CD4-positive, alpha-beta T cell (primary cell): Measurements from ENCODE around the gene HAPLN2. TPM values are rescaled to one million over a fixed set of nuclear protein-coding genes. Genes with fewer than 3 reads are reported as not detected.

Experiments used
- ATAC-seq: fragments of 200-7000 bp; cut with Tn5 transposase; one replicate; pipeline ENCODE4 v1.10.0; 2022; ENCODE audit warnings: mild to moderate bottlenecking; ENCODE audit not compliant: poor library complexity
- CTCF ChIA-PET: fragments of 350-600 bp; sonication (Branson Sonifier 250); formaldehyde crosslinking; loops from one replicate; lab custom pipeline; 2021; ENCODE audit warnings: antibody characterized with exemption, inconsistent platforms; lab: Charles Lee
- POLR2A ChIA-PET: fragments of 350-600 bp; sonication (Branson Sonifier 250); formaldehyde crosslinking; loops from one replicate; lab custom pipeline; 2021; ENCODE audit warnings: antibody characterized with exemption, inconsistent platforms; lab: Charles Lee
- DNase-seq, 14 experiments: peaks; one replicate each; pipeline ENCODE4 v3.0.0-alpha.2; 2013 to 2020; ENCODE audit warnings: mixed read lengths in 2 of 14
- H3K27ac ChIP-seq, 2 donors: one replicate each; pipeline versions ENCODE4 v1.5.1 to v1.7.0; 2013; ENCODE audit warnings: low read length in 2 of 2, low read depth in 1 of 2, mild to moderate bottlenecking in 1 of 2
- H3K27me3 ChIP-seq, 2 experiments: 1 replicate in 1 of 2; 2 replicates in 1 of 2; pipeline versions ENCODE4 v1.6.1 to v1.7.0; 2013; ENCODE audit warnings: low read length in 2 of 2, control low read depth in 1 of 2, mild to moderate bottlenecking in 1 of 2, moderate library complexity in 1 of 2; ENCODE audit not compliant: insufficient read depth in 2 of 2, control insufficient read depth in 1 of 2
- H3K36me3 ChIP-seq: one replicate; pipeline ENCODE4 v1.6.1; 2013; ENCODE audit warnings: low read length, control low read depth; ENCODE audit not compliant: insufficient read depth
- H3K4me1 ChIP-seq: one replicate; pipeline ENCODE4 v1.6.1; 2013; ENCODE audit warnings: low read length, control low read depth; ENCODE audit not compliant: insufficient read depth
- H3K4me3 ChIP-seq: one replicate; pipeline ENCODE4 v1.5.1; 2013; ENCODE audit warnings: mild to moderate bottlenecking, low read length, moderate library complexity
- H3K9me3 ChIP-seq, 2 experiments: 1 replicate in 1 of 2; 2 replicates in 1 of 2; pipeline versions ENCODE4 v1.6.1 to v1.7.0; 2013; ENCODE audit warnings: low read length in 2 of 2, mild to moderate bottlenecking in 2 of 2, control low read depth in 1 of 2, moderate library complexity in 1 of 2; ENCODE audit not compliant: control insufficient read depth in 1 of 2, insufficient read depth in 1 of 2
- H3K27ac Mint-ChIP-seq: one replicate; pipeline ENCODE4 v1.8.0; 2020; ENCODE audit warnings: mixed read lengths
- H3K27me3 Mint-ChIP-seq: one replicate; pipeline ENCODE4 v1.8.0; 2021; ENCODE audit warnings: mixed read lengths
- H3K36me3 Mint-ChIP-seq: one replicate; pipeline ENCODE4 v1.8.0; 2021; ENCODE audit warnings: low read depth, mixed read lengths
- H3K4me1 Mint-ChIP-seq: one replicate; pipeline ENCODE4 v1.8.0; 2021; ENCODE audit warnings: low read depth, mixed read lengths
- H3K4me3 Mint-ChIP-seq: one replicate; pipeline ENCODE4 v1.8.0; 2020; ENCODE audit warnings: mild to moderate bottlenecking, mixed read lengths
- H3K9me3 Mint-ChIP-seq: one replicate; pipeline ENCODE4 v1.8.0; 2020; ENCODE audit warnings: mixed read lengths
- CTCF ChIP-seq: fragments of 200-600 bp; IDR thresholded peaks from one replicate; pipeline ENCODE4 v1.8.0; 2022; ENCODE audit warnings: antibody characterized with exemption, mild to moderate bottlenecking
- intact Hi-C, 2 experiments: fragments of 100-400 bp; cut with DNase I in 1 of 2; cut with micrococcal nuclease in 1 of 2; formaldehyde crosslinking; loops; one replicate each; pipeline versions ENCODE4 v1.15.1 to v1.9.0; 2023 to 2025; cut with DNase I, micrococcal nuclease
- total RNA-seq, 174 experiments: library from RNA in 2 of 174; stranded (reverse) in 2 of 174; gene quantifications; one replicate each; pipeline ENCODE4 v1.2.3 and lab custom pipeline; 2021 to 2026

HAPLN2 gene
- total RNA-seq, 2 experiments from 2014 or later: 0.44 to 0.56 TPM

- DNase-seq (no peak), ATAC-seq (no peak)
- Mint-ChIP-seq H3K27me3 (peaks cover 89% of the 10 kb centered on the region), H3K9me3 (no peaks in the 10 kb centered on the region), H3K27ac (no peak overlapping the region), H3K4me1 (peaks cover under 1% of the 10 kb centered on the region), H3K4me3 (no peak overlapping the region), H3K36me3 (no peaks in the 10 kb centered on the region)
- ChIA-PET POLR2A (no interaction called here), CTCF (no interaction called here)
- H3K27me3 ChIP-seq: peaks cover 58 to 80% of the 10 kb centered on the region in 2 experiments
- H3K27ac ChIP-seq: no peak overlapping the region
- intact Hi-C loops: no loop called here
- H3K36me3 ChIP-seq: no peaks in the 10 kb centered on the region
- TF ChIP-seq CTCF: no peak
- H3K4me1 ChIP-seq: peaks cover 1% of the 10 kb centered on the region
- H3K4me3 ChIP-seq: no peak overlapping the region
- peaks cover 0 to 29% of the 10 kb centered on the region in 2 experiments for H3K9me3 ChIP-seq
These were observed 29.7 kb downstream of the HAPLN2 start for GRCh38 chr1:156648951-156649350.

DNA sequence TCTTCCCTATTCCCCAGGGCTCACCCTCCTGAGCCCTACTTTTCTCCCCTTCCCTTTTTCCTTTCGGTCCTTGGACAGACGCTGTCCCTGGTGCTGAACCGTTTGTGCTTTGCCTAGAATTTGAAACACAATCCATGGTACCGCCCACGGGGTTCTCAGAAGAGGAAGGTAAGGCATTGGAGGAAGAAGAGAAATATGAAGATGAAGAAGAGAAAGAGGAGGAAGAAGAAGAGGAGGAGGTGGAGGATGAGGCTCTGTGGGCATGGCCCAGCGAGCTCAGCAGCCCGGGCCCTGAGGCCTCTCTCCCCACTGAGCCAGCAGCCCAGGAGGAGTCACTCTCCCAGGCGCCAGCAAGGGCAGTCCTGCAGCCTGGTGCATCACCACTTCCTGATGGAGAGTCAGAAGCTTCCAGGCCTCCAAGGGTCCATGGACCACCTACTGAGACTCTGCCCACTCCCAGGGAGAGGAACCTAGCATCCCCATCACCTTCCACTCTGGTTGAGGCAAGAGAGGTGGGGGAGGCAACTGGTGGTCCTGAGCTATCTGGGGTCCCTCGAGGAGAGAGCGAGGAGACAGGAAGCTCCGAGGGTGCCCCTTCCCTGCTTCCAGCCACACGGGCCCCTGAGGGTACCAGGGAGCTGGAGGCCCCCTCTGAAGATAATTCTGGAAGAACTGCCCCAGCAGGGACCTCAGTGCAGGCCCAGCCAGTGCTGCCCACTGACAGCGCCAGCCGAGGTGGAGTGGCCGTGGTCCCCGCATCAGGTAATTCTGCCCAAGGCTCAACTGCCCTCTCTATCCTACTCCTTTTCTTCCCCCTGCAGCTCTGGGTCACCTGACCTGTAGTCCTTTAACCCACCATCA is 33.1 kb downstream of the HAPLN2 start:
- no peak overlapping the region for H3K4me3 ChIP-seq

GRCh38 chr1:156652992-156653355 is 33.8 kb downstream of the HAPLN2 start:
- Mint-ChIP-seq H3K27me3 (peaks cover 96% of the 10 kb centered on the region), H3K9me3 (no peaks in the 10 kb centered on the region), H3K27ac (no peak overlapping the region), H3K4me1 (peaks cover 21% of the 10 kb centered on the region), H3K36me3 (no peaks in the 10 kb centered on the region), H3K4me3 (no peak overlapping the region)
- Histone ChIP-seq H3K27me3 (peaks cover 59 to 77% of the 10 kb centered on the region in 2 experiments), H3K4me3 (no peak overlapping the region), H3K36me3 (no peaks in the 10 kb centered on the region), H3K27ac (no peak overlapping the region), H3K9me3 (peaks cover 0 to 18% of the 10 kb centered on the region in 2 experiments), H3K4me1 (peaks cover 19% of the 10 kb centered on the region)
- ATAC-seq (no peak), DNase-seq (no peak)
- POLR2A ChIA-PET: no interaction called here
- intact Hi-C loops: no loop called here
- no peak for TF ChIP-seq CTCF
- CTCF ChIA-PET: interaction anchor here (1.2 kb wide), 1 partner anchor 73 kb away, joined by 3 read pairs; no protein-coding TSS in a partner anchor

More for the DNA sequence above, 33.1 kb downstream of the HAPLN2 start:
- Mint-ChIP-seq H3K4me3 (no peak overlapping the region), H3K9me3 (no peaks in the 10 kb centered on the region), H3K36me3 (no peaks in the 10 kb centered on the region), H3K27me3 (peaks cover 97% of the 10 kb centered on the region), H3K4me1 (peaks cover 15% of the 10 kb centered on the region), H3K27ac (no peak overlapping the region)
- Histone ChIP-seq H3K27me3 (peaks cover 64 to 81% of the 10 kb centered on the region in 2 experiments), H3K9me3 (peaks cover 0 to 20% of the 10 kb centered on the region in 2 experiments), H3K27ac (no peak overlapping the region), H3K36me3 (no peaks in the 10 kb centered on the region), H3K4me1 (peaks cover 13% of the 10 kb centered on the region)
- CTCF ChIA-PET: interaction anchor here (1.2 kb wide), 1 partner anchor 74 kb away, joined by 3 read pairs; no protein-coding TSS in a partner anchor
- ATAC-seq: no peak
- intact Hi-C loops: no loop called here
- POLR2A ChIA-PET: interaction anchor here (0.5 kb wide), 1 partner anchor 440 kb away, joined by 3 read pairs; the partner anchor contains the start of gene PMF1
- no peak for TF ChIP-seq CTCF
- peak in 1 of 14 experiments; percentile 12 for DNase-seq
